Medulla oblongata (tissue), 1 donor: ENCODE data around the gene FBXL17.
"Not testable (repeated sequence)": the region's sequence is repeated elsewhere in the genome, so short reads cannot be mapped to it uniquely, and the experiment has no call there.

ENCODE experiments used
- DNase-seq: peaks from one replicate; pipeline ENCODE4 v3.0.0-alpha.2; 2015; ENCODE audit errors: extremely low spot score

FBXL17 gene

GRCh38 chr5:108381954-108382783, at the start of gene FBXL17:
FBXL17 (minus strand) TSS chr5:108382098.
- DNase-seq = peak; percentile 94

GRCh38 chr5:108430931-108431608, 49.2 kb upstream of the FBXL17 start:
- DNase-seq = no peak

- DNase-seq = no peak
Observed at GRCh38 chr5:108421713-108422112, 39.8 kb upstream of the FBXL17 start.

GRCh38 chr5:108420755-108421154, 38.9 kb upstream of the FBXL17 start:
- DNase-seq = no peak

GRCh38 chr5:108420158-108420557, 38.3 kb upstream of the FBXL17 start:
- DNase-seq = no peak

GRCh38 chr5:108418197-108418596, 36.3 kb upstream of the FBXL17 start:
- DNase-seq = peak; percentile 73

GRCh38 chr5:108417166-108417670, 35.3 kb upstream of the FBXL17 start:
- no peak for DNase-seq

GRCh38 chr5:108415726-108416125, 33.8 kb upstream of the FBXL17 start:
- DNase-seq = no peak

GRCh38 chr5:108409786-108410185, 27.9 kb upstream of the FBXL17 start:
- no peak for DNase-seq

- not testable (repeated sequence) for DNase-seq
Observed at GRCh38 chr5:108405201-108405600, 23.3 kb upstream of the FBXL17 start.

GRCh38 chr5:108398964-108399363, 17.1 kb upstream of the FBXL17 start:
- no peak for DNase-seq

- not testable (repeated sequence) for DNase-seq
Observed at GRCh38 chr5:108396837-108397236, 14.9 kb upstream of the FBXL17 start.

GRCh38 chr5:108387758-108388157, 5.9 kb upstream of the FBXL17 start:
- DNase-seq = no peak

- DNase-seq = no peak
Observed at GRCh38 chr5:108386345-108387061, 4.6 kb upstream of the FBXL17 start.

- DNase-seq = no peak
Observed at GRCh38 chr5:108384741-108385140, 2.8 kb upstream of the FBXL17 start.

- DNase-seq = peak; percentile 29
Observed at GRCh38 chr5:108382784-108383330, 959 bp upstream of the FBXL17 start.

- DNase-seq = peak; percentile 48
Observed at GRCh38 chr5:108381350-108381953, 446 bp downstream of the FBXL17 start.

GRCh38 chr5:108380531-108381349, 1.2 kb downstream of the FBXL17 start:
- peak; percentile 73 for DNase-seq

- peak; percentile 31 for DNase-seq
Observed at GRCh38 chr5:108379722-108380530, 2.0 kb downstream of the FBXL17 start.

GRCh38 chr5:108375768-108376167, 6.1 kb downstream of the FBXL17 start:
- DNase-seq = no peak
